ENCODE results near the gene RPL18. TPM values are rescaled to one million over a fixed set of nuclear protein-coding genes. Genes with fewer than 3 reads are reported as not detected.

Gene RPL18
- total RNA-seq, 1 experiment from 2014 or later = 1,339 TPM

DNA sequence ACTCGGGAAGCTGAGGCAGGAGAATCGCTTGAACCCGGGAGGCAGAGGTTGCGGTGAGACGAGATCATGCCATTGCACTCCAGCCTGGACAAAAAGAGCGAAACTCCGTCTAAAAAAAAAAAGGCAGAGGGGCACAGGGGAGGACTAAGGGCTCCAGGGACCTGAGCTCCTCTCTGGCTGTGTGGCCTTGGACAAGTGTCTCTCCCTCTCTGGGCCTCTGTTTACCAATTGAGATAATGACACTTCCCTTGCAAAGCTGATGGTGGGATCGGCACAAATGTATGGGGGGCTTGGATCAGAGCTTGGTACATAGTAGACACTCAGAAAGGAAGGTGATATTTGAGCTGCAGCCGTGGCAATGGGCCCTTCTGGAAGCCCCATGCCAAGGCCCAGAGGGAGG, 23.8 kb downstream of the RPL18 start:
- Mint-ChIP-seq H3K4me1 (ENCODE audit: low read depth, unreplicated experiment) (no peaks in the 10 kb centered on the region), H3K27me3 (ENCODE audit: unreplicated experiment) (peaks cover 48% of the 10 kb centered on the region)
- intact Hi-C loops (cut with micrococcal nuclease; ENCODE audit: unreplicated experiment) = no loop called here

DNA sequence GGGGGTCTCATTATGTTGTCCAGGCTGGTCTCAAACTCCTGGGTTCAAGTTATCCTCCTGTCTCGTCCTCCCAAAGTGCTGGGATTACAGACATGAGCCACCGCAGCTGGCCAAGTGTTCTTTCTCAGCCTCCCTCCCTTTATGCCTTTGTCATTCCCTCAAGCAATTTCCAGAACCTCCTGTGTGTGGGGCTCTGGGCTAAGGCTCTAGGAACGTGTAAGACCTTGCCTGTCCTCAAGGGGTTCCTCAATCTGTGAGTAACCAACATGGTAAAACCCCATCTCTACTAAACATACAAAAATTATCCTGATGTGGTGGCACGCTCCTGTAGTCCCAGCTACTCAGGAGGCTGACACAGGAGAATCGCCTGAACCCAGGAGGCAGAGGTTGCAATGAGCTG, 28.0 kb downstream of the RPL18 start:
- Mint-ChIP-seq H3K36me3 (ENCODE audit: insufficient read depth, unreplicated experiment) (peaks cover 10% of the 10 kb centered on the region), H3K27ac (ENCODE audit: unreplicated experiment) (no peak overlapping the region), H3K27me3 (ENCODE audit: unreplicated experiment) (peaks cover 43% of the 10 kb centered on the region), H3K4me3 (ENCODE audit: low read depth, unreplicated experiment) (no peak overlapping the region), H3K4me1 (ENCODE audit: low read depth, unreplicated experiment) (peaks cover 12% of the 10 kb centered on the region), H3K9me3 (ENCODE audit: low read depth, unreplicated experiment) (no peaks in the 10 kb centered on the region)
- TF ChIP-seq, protein P1, sequence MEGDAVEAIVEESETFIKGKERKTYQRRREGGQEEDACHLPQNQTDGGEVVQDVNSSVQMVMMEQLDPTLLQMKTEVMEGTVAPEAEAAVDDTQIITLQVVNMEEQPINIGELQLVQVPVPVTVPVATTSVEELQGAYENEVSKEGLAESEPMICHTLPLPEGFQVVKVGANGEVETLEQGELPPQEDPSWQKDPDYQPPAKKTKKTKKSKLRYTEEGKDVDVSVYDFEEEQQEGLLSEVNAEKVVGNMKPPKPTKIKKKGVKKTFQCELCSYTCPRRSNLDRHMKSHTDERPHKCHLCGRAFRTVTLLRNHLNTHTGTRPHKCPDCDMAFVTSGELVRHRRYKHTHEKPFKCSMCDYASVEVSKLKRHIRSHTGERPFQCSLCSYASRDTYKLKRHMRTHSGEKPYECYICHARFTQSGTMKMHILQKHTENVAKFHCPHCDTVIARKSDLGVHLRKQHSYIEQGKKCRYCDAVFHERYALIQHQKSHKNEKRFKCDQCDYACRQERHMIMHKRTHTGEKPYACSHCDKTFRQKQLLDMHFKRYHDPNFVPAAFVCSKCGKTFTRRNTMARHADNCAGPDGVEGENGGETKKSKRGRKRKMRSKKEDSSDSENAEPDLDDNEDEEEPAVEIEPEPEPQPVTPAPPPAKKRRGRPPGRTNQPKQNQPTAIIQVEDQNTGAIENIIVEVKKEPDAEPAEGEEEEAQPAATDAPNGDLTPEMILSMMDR (IDR thresholded peaks at IDR 0.05; ENCODE audit: unreplicated experiment) = no peak
- intact Hi-C loops (cut with micrococcal nuclease; ENCODE audit: unreplicated experiment) = no loop called here
- no TSS peak for BruUV-seq (replicated peaks)
- no peak for DNase-seq
- CTCF ChIA-PET = no interaction called here

More for the DNA sequence above, 23.8 kb downstream of the RPL18 start:
- no peak for DNase-seq
- TF ChIP-seq, protein P1 (IDR thresholded peaks at IDR 0.05; ENCODE audit: unreplicated experiment) = no peak
- no peaks in the 10 kb centered on the region for H3K9me3 Mint-ChIP-seq (ENCODE audit: low read depth, unreplicated experiment)
- no peak overlapping the region for H3K4me3 Mint-ChIP-seq (ENCODE audit: low read depth, unreplicated experiment)
- no TSS peak for BruUV-seq (replicated peaks)
- CTCF ChIA-PET = no interaction called here
- peaks cover 4% of the 10 kb centered on the region for H3K36me3 Mint-ChIP-seq (ENCODE audit: insufficient read depth, unreplicated experiment)
- no peak overlapping the region for H3K27ac Mint-ChIP-seq (ENCODE audit: unreplicated experiment)

DNA sequence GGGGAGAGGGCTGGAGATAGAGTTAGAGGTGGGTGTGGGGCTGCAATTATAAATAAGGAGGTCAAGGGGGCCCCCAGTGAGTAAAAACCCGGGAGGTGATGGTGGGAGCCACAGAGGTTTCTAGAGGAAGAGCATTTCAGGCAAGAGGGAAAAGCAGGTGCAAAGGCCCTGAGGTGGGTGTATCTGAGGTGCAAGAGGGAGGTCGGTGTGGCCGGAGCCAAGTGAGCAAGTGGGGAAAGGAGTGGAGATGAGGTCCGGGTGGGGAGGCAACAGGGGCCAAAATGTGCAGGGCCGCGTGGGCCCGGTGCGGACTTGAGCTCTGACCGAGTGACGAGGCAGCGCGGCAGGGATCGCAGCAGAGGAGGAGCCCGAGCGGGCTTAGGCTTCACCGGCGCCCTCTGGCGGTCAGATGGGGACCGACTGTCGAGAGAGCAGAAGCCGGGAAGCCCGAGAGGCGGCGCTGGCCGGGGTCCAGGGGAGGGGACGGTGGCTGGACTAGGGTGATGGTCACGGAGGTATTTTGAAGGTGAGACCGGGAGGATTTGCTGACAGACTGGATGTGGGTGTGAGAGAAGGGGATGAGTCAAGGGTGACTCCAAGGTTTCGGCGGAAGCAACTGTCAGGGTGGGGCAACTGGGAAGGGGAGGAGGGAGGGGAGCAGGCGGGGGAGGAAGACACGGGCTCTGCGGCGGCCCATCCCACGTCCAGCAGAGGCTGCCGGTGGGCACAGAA, 30.1 kb downstream of the RPL18 start:
- TF ChIP-seq, protein P1 (IDR thresholded peaks at IDR 0.05; ENCODE audit: unreplicated experiment) = peak; percentile 97
- Mint-ChIP-seq H3K27ac (ENCODE audit: unreplicated experiment) (peak overlapping the region; percentile 58), H3K9me3 (ENCODE audit: low read depth, unreplicated experiment) (no peaks in the 10 kb centered on the region), H3K4me1 (ENCODE audit: low read depth, unreplicated experiment) (peaks cover 19% of the 10 kb centered on the region), H3K27me3 (ENCODE audit: unreplicated experiment) (peaks cover 65% of the 10 kb centered on the region), H3K36me3 (ENCODE audit: insufficient read depth, unreplicated experiment) (peaks cover 15% of the 10 kb centered on the region), H3K4me3 (ENCODE audit: low read depth, unreplicated experiment) (peak overlapping the region; percentile 70)
- CTCF ChIA-PET = interaction anchor here (0.6 to 1.8 kb wide), 18 partner anchors 20 to 275 kb away, joined by 3 to 14 read pairs (median 4); partner anchors contain the start of genes CA11 and KDELR1
- intact Hi-C loops (cut with micrococcal nuclease; ENCODE audit: unreplicated experiment) = no loop called here
- DNase-seq = peak; percentile 97
- no TSS peak for BruUV-seq (replicated peaks)

DNA sequence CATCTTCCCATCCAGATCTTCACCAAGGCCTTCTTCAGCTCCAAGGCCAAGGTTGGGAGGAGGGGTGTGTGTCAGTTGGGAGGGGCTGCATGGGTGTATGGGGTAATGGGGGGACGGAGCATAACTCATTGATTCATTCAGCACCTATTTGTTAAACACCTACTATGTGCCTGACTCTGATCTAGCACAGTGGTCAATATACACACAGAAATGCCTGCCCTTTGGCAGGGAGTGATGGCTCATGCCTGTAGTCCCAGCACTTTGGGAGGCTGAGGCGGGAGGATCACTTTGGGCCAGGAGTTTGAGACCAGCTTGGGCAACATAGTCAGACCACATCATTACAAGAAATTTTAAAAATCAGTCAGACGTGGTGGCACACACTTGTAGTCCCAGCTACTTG, 31.6 kb downstream of the RPL18 start:
- intact Hi-C loops (cut with micrococcal nuclease; ENCODE audit: unreplicated experiment) = no loop called here
- TF ChIP-seq, protein P1 (IDR thresholded peaks at IDR 0.05; ENCODE audit: unreplicated experiment) = no peak
- no peak overlapping the region for H3K27ac Mint-ChIP-seq (ENCODE audit: unreplicated experiment)
- H3K4me1 Mint-ChIP-seq (ENCODE audit: low read depth, unreplicated experiment) = peaks cover 21% of the 10 kb centered on the region
- H3K4me3 Mint-ChIP-seq (ENCODE audit: low read depth, unreplicated experiment) = no peak overlapping the region
- H3K27me3 Mint-ChIP-seq (ENCODE audit: unreplicated experiment) = peaks cover 66% of the 10 kb centered on the region
- no peaks in the 10 kb centered on the region for H3K9me3 Mint-ChIP-seq (ENCODE audit: low read depth, unreplicated experiment)
- no TSS peak for BruUV-seq (replicated peaks)
- no peak for DNase-seq
- CTCF ChIA-PET = interaction anchor here (1.8 kb wide), 2 partner anchors 85 to 255 kb away, joined by 4 to 5 read pairs; no protein-coding TSS in a partner anchor
- peaks cover 15% of the 10 kb centered on the region for H3K36me3 Mint-ChIP-seq (ENCODE audit: insufficient read depth, unreplicated experiment)

All from Calu3 (cell line).